ENCODE data around the gene SLC17A7. TPM values are rescaled to one million over a fixed set of nuclear protein-coding genes. Genes with fewer than 3 reads are reported as not detected.

Gene SLC17A7
- total and polyA plus RNA-seq, 9 of the 15 experiments (the other 6 are each of a cell fraction or from before 2014, with no cell fraction given): 1.1 to 15.7 (median 2.4) TPM

DNA sequence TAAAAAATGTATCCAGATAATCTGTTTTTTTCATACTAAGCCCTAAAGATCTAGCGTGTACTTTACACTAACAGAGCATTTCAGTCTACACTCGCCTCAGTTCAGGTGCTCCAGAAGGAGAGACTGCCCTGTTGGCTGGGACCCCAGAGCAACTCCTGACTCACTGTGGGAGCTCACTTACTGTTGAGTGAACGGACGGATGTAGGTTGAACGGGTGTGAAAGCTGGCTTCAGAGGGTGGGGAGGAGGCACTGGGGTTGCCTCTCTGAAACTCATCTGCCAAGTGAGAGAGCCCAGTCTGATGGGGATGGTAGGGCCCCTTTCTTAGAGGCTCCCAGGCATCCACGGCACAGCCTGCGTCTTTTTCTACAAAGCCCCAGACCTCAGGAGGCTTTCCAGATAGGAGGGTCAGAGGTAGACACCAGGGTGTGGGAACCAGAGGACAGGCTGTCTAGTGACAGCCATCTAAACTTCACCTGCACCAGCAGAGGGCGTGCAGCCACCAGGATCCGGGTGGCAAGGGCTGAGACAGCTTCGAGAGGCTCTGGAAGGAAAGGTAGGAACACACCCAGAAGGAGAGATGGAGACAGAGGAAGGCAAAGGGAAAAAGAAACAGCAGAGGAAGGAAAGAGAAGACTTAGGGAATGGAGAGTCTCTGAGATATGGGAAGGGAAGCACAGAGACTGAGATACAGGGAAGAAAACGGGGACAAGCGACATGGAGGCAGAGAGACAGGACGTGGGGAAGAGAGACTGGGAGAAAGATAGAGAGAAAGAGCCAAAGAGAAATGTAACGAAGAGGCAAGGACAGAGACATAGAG lies 49.5 kb downstream of the SLC17A7 start (continued):
- TF ChIP-seq NFIX (CRISPR knock-in tag; IDR thresholded peaks at IDR 0.05; ENCODE audit: low read depth) (no peak), KLF16 (IDR thresholded peaks at IDR 0.05) (0 out of 2 replicates have a peak, but pooled peaks have one; percentile 34), SIRT6 (IDR thresholded peaks at IDR 0.05; ENCODE audit: low read depth, low read length) (no peak), ADNP (tag; IDR thresholded peaks at IDR 0.05) (no peak), FIP1L1 (IDR thresholded peaks at IDR 0.05; ENCODE audit: low read depth, low read length, poor library complexity, severe bottlenecking) (no peak), RBM34 (IDR thresholded peaks at IDR 0.05; ENCODE audit: borderline replicate concordance, insufficient read depth, low read length) (no peak), YBX1 (IDR thresholded peaks at IDR 0.05) (0 out of 2 replicates have a peak, but pooled peaks have one; percentile 79), SAFB2 (IDR thresholded peaks at IDR 0.05; ENCODE audit: borderline replicate concordance, low read depth, low read length, severe bottlenecking) (no peak), TRIM24 (IDR thresholded peaks at IDR 0.05) (peak in 1 of 2 experiments; percentile 19; a peak in 1 of 4 replicates), POLR2G (IDR thresholded peaks at IDR 0.05; ENCODE audit: low read depth, low read length) (no peak)
- TF ChIP-seq, protein P1, sequence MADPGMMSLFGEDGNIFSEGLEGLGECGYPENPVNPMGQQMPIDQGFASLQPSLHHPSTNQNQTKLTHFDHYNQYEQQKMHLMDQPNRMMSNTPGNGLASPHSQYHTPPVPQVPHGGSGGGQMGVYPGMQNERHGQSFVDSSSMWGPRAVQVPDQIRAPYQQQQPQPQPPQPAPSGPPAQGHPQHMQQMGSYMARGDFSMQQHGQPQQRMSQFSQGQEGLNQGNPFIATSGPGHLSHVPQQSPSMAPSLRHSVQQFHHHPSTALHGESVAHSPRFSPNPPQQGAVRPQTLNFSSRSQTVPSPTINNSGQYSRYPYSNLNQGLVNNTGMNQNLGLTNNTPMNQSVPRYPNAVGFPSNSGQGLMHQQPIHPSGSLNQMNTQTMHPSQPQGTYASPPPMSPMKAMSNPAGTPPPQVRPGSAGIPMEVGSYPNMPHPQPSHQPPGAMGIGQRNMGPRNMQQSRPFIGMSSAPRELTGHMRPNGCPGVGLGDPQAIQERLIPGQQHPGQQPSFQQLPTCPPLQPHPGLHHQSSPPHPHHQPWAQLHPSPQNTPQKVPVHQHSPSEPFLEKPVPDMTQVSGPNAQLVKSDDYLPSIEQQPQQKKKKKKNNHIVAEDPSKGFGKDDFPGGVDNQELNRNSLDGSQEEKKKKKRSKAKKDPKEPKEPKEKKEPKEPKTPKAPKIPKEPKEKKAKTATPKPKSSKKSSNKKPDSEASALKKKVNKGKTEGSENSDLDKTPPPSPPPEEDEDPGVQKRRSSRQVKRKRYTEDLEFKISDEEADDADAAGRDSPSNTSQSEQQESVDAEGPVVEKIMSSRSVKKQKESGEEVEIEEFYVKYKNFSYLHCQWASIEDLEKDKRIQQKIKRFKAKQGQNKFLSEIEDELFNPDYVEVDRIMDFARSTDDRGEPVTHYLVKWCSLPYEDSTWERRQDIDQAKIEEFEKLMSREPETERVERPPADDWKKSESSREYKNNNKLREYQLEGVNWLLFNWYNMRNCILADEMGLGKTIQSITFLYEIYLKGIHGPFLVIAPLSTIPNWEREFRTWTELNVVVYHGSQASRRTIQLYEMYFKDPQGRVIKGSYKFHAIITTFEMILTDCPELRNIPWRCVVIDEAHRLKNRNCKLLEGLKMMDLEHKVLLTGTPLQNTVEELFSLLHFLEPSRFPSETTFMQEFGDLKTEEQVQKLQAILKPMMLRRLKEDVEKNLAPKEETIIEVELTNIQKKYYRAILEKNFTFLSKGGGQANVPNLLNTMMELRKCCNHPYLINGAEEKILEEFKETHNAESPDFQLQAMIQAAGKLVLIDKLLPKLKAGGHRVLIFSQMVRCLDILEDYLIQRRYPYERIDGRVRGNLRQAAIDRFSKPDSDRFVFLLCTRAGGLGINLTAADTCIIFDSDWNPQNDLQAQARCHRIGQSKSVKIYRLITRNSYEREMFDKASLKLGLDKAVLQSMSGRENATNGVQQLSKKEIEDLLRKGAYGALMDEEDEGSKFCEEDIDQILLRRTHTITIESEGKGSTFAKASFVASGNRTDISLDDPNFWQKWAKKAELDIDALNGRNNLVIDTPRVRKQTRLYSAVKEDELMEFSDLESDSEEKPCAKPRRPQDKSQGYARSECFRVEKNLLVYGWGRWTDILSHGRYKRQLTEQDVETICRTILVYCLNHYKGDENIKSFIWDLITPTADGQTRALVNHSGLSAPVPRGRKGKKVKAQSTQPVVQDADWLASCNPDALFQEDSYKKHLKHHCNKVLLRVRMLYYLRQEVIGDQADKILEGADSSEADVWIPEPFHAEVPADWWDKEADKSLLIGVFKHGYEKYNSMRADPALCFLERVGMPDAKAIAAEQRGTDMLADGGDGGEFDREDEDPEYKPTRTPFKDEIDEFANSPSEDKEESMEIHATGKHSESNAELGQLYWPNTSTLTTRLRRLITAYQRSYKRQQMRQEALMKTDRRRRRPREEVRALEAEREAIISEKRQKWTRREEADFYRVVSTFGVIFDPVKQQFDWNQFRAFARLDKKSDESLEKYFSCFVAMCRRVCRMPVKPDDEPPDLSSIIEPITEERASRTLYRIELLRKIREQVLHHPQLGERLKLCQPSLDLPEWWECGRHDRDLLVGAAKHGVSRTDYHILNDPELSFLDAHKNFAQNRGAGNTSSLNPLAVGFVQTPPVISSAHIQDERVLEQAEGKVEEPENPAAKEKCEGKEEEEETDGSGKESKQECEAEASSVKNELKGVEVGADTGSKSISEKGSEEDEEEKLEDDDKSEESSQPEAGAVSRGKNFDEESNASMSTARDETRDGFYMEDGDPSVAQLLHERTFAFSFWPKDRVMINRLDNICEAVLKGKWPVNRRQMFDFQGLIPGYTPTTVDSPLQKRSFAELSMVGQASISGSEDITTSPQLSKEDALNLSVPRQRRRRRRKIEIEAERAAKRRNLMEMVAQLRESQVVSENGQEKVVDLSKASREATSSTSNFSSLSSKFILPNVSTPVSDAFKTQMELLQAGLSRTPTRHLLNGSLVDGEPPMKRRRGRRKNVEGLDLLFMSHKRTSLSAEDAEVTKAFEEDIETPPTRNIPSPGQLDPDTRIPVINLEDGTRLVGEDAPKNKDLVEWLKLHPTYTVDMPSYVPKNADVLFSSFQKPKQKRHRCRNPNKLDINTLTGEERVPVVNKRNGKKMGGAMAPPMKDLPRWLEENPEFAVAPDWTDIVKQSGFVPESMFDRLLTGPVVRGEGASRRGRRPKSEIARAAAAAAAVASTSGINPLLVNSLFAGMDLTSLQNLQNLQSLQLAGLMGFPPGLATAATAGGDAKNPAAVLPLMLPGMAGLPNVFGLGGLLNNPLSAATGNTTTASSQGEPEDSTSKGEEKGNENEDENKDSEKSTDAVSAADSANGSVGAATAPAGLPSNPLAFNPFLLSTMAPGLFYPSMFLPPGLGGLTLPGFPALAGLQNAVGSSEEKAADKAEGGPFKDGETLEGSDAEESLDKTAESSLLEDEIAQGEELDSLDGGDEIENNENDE (IDR thresholded peaks at IDR 0.05; ENCODE audit: low read depth, low read length): no peak
- TF ChIP-seq, protein P2, sequence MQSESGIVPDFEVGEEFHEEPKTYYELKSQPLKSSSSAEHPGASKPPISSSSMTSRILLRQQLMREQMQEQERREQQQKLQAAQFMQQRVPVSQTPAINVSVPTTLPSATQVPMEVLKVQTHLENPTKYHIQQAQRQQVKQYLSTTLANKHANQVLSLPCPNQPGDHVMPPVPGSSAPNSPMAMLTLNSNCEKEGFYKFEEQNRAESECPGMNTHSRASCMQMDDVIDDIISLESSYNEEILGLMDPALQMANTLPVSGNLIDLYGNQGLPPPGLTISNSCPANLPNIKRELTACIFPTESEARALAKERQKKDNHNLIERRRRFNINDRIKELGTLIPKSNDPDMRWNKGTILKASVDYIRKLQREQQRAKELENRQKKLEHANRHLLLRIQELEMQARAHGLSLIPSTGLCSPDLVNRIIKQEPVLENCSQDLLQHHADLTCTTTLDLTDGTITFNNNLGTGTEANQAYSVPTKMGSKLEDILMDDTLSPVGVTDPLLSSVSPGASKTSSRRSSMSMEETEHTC (IDR thresholded peaks at IDR 0.05): no peak
- TF ChIP-seq, protein P3, sequence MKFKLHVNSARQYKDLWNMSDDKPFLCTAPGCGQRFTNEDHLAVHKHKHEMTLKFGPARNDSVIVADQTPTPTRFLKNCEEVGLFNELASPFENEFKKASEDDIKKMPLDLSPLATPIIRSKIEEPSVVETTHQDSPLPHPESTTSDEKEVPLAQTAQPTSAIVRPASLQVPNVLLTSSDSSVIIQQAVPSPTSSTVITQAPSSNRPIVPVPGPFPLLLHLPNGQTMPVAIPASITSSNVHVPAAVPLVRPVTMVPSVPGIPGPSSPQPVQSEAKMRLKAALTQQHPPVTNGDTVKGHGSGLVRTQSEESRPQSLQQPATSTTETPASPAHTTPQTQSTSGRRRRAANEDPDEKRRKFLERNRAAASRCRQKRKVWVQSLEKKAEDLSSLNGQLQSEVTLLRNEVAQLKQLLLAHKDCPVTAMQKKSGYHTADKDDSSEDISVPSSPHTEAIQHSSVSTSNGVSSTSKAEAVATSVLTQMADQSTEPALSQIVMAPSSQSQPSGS (CRISPR knock-in tag; IDR thresholded peaks at IDR 0.05): no peak
